H1 (cell line): Measurements from ENCODE around the gene DTL. TPM values are rescaled to one million over a fixed set of nuclear protein-coding genes. Genes with fewer than 3 reads are reported as not detected.

ENCODE experiments used
- CBX8 ChIP-seq: fragments of 300-800, 300-1000 bp; sonication (generic); IDR thresholded peaks from 2 replicates; pipeline ENCODE4 v1.7.1; 2016; ENCODE audit warnings: low read depth, low read length, borderline replicate concordance
- CHD1 ChIP-seq: IDR thresholded peaks from 2 replicates; pipeline ENCODE4 v1.6.1; 2012; ENCODE audit warnings: low read depth, low read length, improper control_type of control experiment
- CHD2 ChIP-seq: IDR thresholded peaks from 2 replicates; pipeline ENCODE4 v1.6.1; 2012; ENCODE audit warnings: low read length, improper control_type of control experiment
- CTBP2 ChIP-seq: IDR thresholded peaks from 2 replicates; pipeline ENCODE4 v1.7.0; 2011; ENCODE audit warnings: borderline replicate concordance, mild to moderate bottlenecking, moderate library complexity, mixed read lengths, low read length; ENCODE audit not compliant: insufficient read depth, insufficient read length
- EP300 ChIP-seq, 2 experiments: IDR thresholded peaks; 1 replicate in 1 of 2; 2 replicates in 1 of 2; pipeline ENCODE4 v1.6.1; 2011 to 2012; ENCODE audit warnings: low read depth in 2 of 2, low read length in 2 of 2, mild to moderate bottlenecking in 2 of 2, borderline replicate concordance in 1 of 2, inconsistent platforms in 1 of 2, moderate library complexity in 1 of 2
- EZH2 ChIP-seq: fragments of 200-600 bp; sonication (generic); IDR thresholded peaks from 2 replicates; pipeline ENCODE4 v1.7.1; 2012; ENCODE audit warnings: low read depth, mild to moderate bottlenecking, moderate library complexity, low read length, inconsistent platforms; ENCODE audit not compliant: severe bottlenecking
- GABPA ChIP-seq: IDR thresholded peaks from 2 replicates; pipeline ENCODE4 v1.6.1; 2011; ENCODE audit warnings: mild to moderate bottlenecking, low read length, moderate library complexity, borderline replicate concordance; ENCODE audit not compliant: insufficient read depth
- MAFK ChIP-seq: IDR thresholded peaks from 2 replicates; pipeline ENCODE4 v1.6.1; 2012; ENCODE audit warnings: low read depth, mild to moderate bottlenecking, improper control_type of control experiment, low read length
- PHF8 ChIP-seq: fragments of 200-600 bp; sonication (generic); conservative IDR thresholded peaks from 2 replicates; pipeline ENCODE4 v1.7.1; 2012; ENCODE audit warnings: low read depth, mild to moderate bottlenecking, inconsistent platforms, low read length, moderate library complexity
- POLR2AphosphoS5 ChIP-seq: IDR thresholded peaks from 2 replicates; pipeline ENCODE4 v1.6.1; 2011; ENCODE audit warnings: low read depth, low read length
- RAD21 ChIP-seq, 2 experiments: IDR thresholded peaks in 1 of 2; conservative IDR thresholded peaks in 1 of 2; 2 replicates each; pipeline ENCODE4 v1.6.1; 2011; ENCODE audit warnings: low read depth in 2 of 2, low read length in 2 of 2, improper control_type of control experiment in 1 of 2, inconsistent platforms in 1 of 2, mild to moderate bottlenecking in 1 of 2, moderate library complexity in 1 of 2
- RBBP5 ChIP-seq: IDR thresholded peaks from 2 replicates; pipeline ENCODE4 v1.7.1; 2012; ENCODE audit warnings: low read depth, mild to moderate bottlenecking, inconsistent platforms, low read length, moderate library complexity, borderline replicate concordance
- RNF2 ChIP-seq: fragments of 200-900, 300-1000 bp; sonication (generic); IDR thresholded peaks from 2 replicates; pipeline ENCODE4 v1.7.1; 2016; ENCODE audit warnings: borderline replicate concordance, low read depth, mild to moderate bottlenecking, antibody characterized with exemption, low read length; ENCODE audit not compliant: poor library complexity, severe bottlenecking; ENCODE audit errors: missing control alignments
- RXRA ChIP-seq: IDR thresholded peaks from 2 replicates; pipeline ENCODE4 v1.6.1; 2011; ENCODE audit warnings: low read depth, mild to moderate bottlenecking, low read length, moderate library complexity; ENCODE audit not compliant: insufficient read depth
- SAP30 ChIP-seq: fragments of 300-600 bp; sonication (generic); IDR thresholded peaks from 2 replicates; pipeline ENCODE4 v1.7.1; 2012; ENCODE audit warnings: low read length, moderate library complexity, mild to moderate bottlenecking, inconsistent platforms; ENCODE audit not compliant: insufficient read depth, insufficient replicate concordance
- SIX5 ChIP-seq: IDR thresholded peaks from 2 replicates; pipeline ENCODE4 v1.6.1; 2011; ENCODE audit warnings: mild to moderate bottlenecking, low read depth, low read length
- TBP ChIP-seq: IDR thresholded peaks from 2 replicates; pipeline ENCODE4 v1.6.1; 2011; ENCODE audit warnings: low read depth, low read length, improper control_type of control experiment
- TEAD4 ChIP-seq: IDR thresholded peaks from 2 replicates; pipeline ENCODE4 v1.6.1; 2012; ENCODE audit warnings: low read depth, low read length, inconsistent platforms, mixed read lengths
- YY1 ChIP-seq: IDR thresholded peaks from 2 replicates; pipeline ENCODE4 v1.6.1; 2011; ENCODE audit warnings: low read depth, mild to moderate bottlenecking, low read length
- ZNF274 ChIP-seq: IDR thresholded peaks from 2 replicates; pipeline ENCODE4 v1.7.0; 2012; ENCODE audit warnings: low read length, borderline replicate concordance; ENCODE audit errors: extremely low read depth
- polyA plus RNA-seq, 7 experiments: library from polyadenylated mRNA; depleted of rRNA in 3 of 7; stranded (reverse) in 5 of 7; unstranded in 2 of 7; fragments of >200 nt in 5 of 7; fragments of 200-250 nt in 2 of 7; gene quantifications; 1 replicate in 5 of 7; 2 replicates in 1 of 7; 4 replicates in 1 of 7; pipeline versions ENCODE4 v1.2.1 to v1.2.3, GENCODE V29; 2011 to 2013; ENCODE audit warnings: missing spikeins in 2 of 7, mixed read lengths in 2 of 7
- total RNA-seq: library from RNA; stranded (reverse); fragmentation: NEBNext Ultra II Directional; extraction: Animal tissue kit (Norgen Biotek cat#: 25700); gene quantifications from 2 replicates; pipeline ENCODE4 v1.2.1, GENCODE V29; 2021
- TF ChIP-seq, protein P1 (sequence below): IDR thresholded peaks from 2 replicates; pipeline ENCODE4 v1.6.1; 2011; ENCODE audit warnings: low read depth, mild to moderate bottlenecking, low read length; ENCODE audit not compliant: insufficient read depth

The DTL gene
- total and polyA plus RNA-seq, 2 of the 8 experiments (the other 6 are each of a cell fraction or from before 2014, with no cell fraction given) = 36.0 to 46.9 TPM

DNA sequence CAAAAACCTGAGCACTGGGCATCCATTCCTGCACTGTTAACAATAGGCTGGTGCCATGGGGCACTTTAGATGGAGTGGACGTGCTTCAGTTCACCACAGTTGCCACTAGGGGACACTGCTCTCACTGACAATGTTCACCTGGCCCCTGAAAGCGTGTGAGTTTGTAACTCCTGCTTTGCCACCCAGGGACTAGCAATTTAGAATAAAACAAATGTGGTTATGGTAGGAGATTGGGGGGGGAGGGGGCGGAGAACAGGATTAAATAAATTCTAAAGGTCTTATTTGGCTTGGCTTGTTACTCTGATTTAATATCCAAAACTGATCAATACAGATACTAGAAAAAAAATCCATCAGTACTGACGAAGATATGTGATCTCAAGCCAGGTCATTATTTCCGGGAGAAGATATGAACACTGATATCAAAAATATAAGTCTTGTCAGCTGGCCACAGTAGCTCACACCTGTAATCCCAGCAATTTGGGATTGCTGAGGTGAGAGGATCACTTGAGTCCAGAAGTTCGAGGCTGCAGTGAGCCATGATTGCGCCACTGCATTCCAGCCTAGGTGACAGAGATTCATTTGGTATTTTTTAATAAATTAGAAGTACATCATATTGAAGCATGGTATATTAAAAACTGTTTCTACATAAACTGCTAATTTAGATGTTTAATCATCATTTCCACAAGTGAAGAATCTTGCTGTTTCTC, 23.4 kb upstream of the DTL start (continued):
- TF ChIP-seq RXRA (no peak), CBX8 (no peak), TBP (no peak), RBBP5 (no peak), PHF8 (no peak), SAP30 (no peak), CTBP2 (no peak), CHD1 (no peak), EZH2 (no peak), YY1 (0 out of 2 replicates have a peak, but pooled peaks have one; percentile 44), MAFK (no peak), ZNF274 (no peak), RNF2 (no peak), CHD2 (no peak), GABPA (no peak), SIX5 (no peak), RAD21 (IDR thresholded peaks at IDR 0.05 in 1 of 2, conservative IDR thresholded peaks at IDR 0.05 in 1 of 2; ENCODE audit: low read depth in 2 of 2, low read length in 2 of 2) (peak; percentile 84 to 86), EP300 (IDR thresholded peaks at IDR 0.05; ENCODE audit: borderline replicate concordance in 1 of 2, low read depth in 2 of 2, low read length in 2 of 2) (no peak), TEAD4 (0 out of 2 replicates have a peak, but pooled peaks have one; percentile 9), POLR2AphosphoS5 (no peak)
- TF ChIP-seq, protein P1, sequence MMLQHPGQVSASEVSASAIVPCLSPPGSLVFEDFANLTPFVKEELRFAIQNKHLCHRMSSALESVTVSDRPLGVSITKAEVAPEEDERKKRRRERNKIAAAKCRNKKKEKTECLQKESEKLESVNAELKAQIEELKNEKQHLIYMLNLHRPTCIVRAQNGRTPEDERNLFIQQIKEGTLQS = no peak
